Endometrium (tissue), 2 donors: ENCODE measurements around the gene VTI1A.
"Not testable (repeated sequence)": the region's sequence is repeated elsewhere in the genome, so short reads cannot be mapped to it uniquely, and the experiment has no call there.

Experiments
- FAIRE-seq: peaks from 2 replicates; lab custom pipeline; 2012; peaks lifted over from hg19 to GRCh38; lab: Jason Lieb, UNC
- donor health status: control.
- donor health status: control.

The VTI1A gene

DNA sequence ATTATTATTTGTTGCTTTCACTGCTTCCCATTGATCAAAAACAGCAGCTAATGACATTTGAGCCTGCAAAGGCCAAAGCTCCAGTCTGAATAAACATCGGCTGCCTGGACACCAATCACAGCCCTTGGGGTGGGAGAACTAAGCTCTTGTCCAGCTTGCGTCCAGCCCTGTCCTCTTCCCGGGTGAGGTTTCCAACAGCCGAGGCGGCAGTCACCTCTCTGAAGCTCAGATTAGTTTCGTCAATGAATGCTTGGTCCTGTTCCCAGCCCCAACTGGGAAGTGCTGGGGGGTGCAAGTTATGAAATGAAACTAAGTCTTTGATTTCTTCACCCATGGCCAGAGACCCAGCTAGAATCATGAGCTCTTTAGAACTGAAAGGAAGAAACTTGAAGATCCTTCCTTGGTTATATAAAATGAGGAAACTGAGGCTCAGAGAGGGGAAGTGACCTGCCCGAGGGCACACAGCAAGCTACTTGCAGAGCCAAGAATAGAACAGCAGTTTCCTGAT is 389.0 kb downstream of the VTI1A start:
- FAIRE-seq = no peak

DNA sequence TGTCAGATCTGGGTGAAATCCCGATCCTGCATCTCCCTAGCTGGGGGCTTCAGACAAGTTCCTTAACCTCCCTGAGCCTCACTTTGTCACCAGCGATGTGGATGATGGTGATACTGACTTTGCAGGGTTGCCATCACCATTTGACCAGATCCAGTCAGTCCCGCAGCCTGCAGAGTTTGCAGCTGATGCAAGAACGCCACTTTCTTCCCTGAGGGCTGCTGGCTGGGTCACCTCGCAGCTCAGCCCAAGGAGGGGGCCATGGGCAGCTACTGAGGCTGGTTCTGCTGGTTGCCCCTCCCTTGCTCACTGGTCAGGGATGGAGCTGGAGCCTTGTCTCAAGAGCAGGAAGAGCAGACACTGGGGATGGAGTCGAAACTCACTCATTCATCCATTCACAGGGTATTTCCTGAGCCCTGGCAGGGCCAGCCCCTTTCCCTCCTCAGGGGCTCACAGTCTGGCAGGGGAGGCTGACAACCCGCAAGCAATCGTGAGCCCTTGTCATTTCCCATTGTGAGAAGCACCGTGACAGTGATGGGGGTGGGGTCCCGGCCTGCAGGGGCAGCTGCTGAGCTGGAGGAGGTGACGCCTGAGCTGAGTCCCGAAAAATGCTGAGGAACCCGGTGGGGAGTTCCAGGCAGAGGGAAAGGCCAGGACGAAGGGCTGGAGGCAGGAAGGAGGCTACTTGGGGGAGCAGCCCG is 391.9 kb downstream of the VTI1A start:
- FAIRE-seq = no peak

DNA sequence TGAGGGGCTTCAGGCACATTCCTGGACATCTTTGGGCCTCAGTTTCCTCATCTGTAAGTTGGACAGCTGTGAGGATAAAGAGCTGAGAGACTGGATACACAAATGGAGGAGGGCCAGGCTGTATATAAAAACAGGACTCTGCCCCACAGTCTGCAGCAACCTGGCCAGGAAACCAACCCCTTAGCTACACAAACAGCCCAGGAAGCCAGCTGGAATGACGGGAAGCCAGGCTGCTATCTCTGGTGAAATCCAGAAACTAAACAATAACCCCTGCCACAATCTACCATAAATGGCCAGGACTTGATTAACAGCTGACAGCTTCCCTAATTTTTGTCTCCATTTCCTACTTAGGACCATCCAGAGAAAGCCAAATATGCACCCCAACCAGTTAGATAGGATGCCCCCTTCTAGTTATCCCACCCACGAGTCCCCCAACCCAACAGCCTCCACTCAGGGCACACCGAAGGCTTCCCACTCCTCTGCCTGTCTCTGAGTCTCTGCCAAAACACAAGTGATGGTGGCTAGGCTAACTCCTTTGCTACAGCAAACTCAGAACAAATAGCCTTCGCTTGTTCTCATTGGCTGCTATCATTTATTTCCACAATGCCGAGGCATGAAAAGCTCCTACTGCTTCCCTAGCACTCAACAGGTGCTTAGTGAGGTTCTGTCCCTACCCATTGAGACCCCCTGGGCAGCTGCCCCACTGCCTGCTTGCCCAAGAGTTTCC is 393.1 kb downstream of the VTI1A start:
- no peak for FAIRE-seq

DNA sequence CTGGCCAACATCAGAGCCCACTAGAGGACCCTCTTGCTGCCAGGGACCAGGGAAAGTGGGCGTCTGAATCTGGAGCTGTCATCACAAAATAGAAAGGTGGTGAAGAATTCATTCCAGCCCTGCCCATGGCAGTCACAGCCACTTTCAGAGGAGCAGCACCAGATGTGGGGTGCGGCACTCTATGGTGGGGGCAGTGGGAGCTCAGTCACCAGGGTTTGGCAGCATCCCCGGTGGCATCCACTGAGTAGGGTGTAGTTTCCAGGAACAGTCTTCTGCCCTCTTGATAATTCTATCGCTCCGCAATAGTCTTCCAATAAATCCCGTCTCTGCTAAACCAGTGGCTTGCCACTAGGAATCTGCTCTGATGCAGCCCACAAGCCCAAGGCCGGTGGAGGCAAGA is 394.5 kb downstream of the VTI1A start:
- FAIRE-seq = no peak

DNA sequence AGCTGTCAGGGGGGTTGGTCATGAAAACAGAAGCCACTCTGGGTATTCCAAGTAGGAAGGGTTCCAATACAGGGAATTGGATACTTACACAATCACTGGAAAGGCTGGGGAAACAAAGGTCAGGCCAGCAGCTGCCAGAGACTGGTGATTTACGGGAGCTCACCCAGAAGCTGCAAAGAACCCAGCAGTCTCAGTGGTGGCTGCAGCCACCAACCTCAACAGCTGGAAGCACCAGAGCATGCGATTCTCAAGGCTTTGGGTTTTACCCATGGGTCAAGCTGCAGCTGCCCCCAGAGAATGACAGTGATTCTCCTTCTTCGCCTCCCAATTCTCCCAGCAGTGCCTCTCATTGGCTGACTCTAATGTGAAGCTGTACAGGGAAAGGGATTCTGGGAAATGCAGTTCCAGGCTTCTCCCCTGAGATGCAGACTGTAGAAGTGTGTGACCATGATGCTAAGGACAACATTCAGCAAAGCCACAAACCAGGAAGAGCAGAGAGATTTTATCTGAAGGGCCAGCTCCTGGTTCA is 395.9 kb downstream of the VTI1A start:
- no peak for FAIRE-seq

DNA sequence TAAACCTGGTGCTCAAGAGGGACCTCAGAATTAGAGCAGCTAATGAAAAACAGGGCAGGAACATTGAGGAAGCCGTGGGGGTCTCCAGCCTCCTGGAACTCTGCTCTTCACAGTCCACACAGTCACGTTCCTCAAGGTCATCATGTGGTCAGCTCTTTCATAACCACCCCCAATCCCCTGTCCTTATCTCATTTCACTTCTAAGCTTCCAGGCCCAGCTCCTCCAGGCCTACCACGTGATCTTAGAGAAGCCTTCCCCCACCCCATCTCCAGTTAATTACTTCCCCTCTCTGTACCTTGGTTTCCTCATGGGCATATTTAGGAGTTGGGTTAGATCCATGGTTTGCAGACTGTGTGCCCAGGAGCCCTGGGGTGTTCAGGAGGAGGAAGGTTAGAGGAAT is 396.6 kb downstream of the VTI1A start:
- FAIRE-seq = no peak

DNA sequence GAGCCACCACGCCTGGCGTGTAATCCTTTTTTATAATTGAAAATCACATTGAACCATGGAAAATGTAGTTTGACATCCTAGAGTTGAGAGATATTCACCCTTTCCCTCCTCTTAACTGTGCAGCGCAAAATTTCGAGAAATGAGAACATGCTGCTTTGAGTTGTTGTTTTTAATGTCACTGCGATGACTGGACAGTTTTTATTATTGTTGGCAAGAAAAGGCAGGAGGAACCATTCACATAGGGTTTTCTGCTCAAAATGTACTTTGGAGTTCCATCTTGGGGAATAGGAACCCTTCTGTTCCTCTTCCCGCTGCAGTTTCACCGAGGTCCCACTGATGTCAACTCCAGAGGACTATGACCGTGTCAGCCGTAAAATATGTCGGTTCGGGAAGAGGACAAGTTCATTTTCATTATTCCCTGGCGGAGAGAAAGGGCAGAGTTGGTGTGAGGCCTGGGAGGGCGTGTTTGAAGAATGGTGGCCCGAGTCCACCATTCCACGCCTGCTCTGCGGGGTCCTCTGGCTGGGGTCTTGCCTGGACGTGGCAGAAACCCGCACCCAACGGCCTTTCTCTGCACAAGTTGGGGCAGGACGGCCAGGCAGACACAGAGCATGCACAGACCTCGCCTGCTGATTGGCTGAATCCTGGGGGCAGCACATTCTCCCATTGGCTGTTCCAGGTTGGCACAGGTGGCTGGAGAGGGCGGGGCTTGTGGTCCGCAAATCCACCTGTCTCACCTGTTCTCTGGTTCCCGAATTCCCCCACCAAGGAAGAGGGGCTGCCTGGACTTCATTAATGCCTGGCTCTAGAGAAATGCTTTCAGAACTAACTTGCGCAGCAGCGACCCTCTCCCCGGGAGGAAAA is 397.9 kb downstream of the VTI1A start:
- no peak for FAIRE-seq

DNA sequence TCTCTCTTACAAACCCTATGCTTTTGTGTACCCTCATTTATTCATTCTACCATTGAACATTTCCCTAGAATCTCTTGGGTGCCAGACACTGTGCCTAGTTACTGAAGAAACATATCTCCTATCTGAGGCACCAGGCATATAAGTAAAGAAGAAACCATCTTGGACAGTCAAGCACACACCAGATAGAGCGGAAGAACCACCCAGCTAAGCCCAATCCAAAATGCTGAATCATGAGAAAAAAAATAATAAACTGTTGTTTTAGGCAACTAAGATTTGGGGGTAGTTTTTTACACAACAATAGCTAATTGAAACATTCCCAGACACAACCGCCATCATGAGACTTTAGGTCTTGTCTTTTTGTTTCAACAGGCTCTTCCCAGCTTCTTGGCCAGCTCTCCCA is 400.8 kb downstream of the VTI1A start:
- FAIRE-seq = no peak

DNA sequence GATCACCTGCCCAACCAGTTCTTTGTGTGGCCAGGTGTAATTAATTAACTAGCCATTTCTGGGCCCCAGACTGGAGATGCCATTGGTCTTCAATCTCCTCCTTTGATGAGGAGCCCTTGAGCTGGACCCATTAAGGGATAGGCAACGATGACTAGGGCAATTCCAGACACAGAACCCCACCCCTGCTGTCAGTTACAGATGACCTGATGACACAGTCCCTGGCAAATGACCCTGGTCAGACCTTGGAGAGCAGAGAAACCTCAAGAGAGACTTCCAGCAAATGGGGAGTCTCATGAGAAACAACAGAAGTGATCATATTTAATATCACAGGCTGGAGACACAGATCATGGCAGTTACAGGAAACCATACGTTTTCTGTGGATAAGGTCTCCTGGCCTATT is 401.2 kb downstream of the VTI1A start:
- FAIRE-seq = no peak

DNA sequence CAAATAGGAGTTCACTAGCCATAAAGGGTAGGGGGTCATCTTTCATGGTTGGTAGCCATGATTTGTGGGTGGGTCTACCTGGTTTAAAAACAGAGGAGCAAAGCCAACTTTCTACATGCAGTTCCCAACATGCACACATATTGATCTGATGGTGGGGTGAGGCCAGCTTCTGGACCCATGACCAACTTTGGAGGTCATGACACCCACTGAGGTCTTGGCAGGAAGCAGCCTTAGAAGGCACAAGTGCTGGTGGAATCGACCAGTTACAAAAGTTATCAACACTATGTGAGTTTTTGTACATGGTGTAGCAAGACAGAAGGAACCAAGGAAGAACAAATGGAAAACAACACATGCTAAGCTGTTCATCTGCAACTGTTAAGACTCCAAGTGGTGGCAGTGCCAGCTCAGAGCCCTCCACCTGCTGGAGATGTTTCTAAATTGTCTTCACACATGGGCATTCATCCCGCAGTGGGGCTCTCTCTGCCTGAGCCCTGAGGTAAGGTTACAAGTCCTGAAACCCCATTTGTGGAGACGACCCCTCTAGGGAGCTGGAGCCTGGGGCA is 401.9 kb downstream of the VTI1A start:
- FAIRE-seq = no peak

DNA sequence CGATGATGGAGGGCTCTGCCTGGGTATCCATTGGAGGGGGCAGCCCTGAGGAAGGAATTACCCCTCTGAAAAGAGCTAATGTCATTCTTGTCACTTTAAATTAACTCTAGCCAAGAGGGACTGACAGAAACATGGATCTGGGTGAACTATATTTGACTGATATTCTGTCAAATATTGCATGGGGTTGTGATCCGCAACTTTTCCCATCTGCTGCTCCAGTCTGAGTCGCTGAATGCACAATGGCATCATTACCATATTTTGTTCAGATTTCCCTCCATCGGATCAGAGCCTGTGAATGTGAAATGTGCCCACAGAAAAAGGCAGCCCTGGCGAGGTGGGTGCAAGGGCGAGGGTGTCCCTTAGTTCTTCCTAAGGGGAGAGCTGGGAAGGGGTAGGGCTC is 402.5 kb downstream of the VTI1A start:
- no peak for FAIRE-seq

DNA sequence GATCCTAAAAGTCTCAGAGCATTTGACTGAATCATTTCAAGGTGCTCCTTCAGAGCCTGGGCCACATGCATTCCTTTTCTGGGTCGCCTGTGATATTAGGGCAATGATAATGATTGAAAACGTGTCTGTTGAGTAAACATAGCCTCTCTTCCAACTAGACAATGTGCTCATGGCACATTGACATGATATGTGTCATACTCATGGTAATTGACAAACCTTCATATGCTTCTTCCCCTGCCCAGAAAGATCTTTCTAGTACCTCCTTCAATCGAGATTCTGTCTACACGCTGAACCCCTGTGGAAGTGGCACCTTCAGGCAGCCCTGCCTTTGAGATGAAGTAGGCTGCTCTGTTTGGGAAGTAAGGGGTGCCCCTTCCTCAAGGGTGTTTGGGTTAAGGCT is 404.2 kb downstream of the VTI1A start:
- FAIRE-seq = no peak

DNA sequence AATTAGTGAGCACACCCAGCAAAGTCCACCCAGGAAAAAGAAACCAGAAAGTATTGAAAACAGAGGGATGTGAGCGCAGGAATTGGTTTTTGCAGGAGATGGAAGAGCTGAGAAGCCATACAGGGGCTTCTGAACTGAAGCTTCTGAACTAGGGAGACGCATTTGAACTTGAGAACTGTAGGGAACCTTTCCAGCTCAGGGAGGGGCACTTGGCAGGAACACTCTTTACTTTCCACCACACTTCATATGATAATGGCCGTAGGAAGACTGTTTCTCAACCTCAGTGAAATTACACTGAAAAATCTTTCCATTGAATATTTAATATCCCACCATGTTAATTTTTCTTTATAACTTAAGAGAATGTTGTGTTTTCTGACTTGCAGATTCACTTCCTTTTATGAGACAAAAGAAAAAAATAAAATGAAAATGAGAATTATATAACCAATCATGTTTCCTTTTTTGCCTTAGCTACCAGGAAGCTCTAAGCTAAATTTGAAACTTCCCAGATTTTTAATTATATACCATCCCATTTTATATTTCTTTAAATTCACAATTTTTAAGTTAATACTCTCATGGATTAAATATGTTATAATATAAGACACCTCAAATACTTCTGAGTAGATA is 404.7 kb downstream of the VTI1A start:
- FAIRE-seq = peak; percentile 41

DNA sequence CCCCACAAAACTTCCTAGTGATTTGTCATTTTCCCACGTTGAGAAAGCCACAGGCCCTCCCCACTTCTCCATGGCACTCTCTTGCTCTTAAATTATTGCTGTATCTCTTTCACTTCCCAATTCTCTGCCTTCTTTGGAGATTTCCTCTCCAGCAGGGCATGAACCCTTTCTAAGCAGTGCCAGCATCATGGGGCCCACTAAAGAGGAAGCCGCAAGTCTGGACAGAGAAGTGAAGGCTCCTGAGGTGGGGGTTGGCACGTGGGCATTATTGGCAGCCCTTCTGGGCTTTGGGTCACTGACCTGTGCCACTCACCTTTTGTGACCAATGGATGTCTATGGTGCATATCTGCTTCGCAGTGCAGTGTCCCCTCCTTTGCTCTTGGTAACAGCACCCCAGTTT is 405.3 kb downstream of the VTI1A start:
- no peak for FAIRE-seq

DNA sequence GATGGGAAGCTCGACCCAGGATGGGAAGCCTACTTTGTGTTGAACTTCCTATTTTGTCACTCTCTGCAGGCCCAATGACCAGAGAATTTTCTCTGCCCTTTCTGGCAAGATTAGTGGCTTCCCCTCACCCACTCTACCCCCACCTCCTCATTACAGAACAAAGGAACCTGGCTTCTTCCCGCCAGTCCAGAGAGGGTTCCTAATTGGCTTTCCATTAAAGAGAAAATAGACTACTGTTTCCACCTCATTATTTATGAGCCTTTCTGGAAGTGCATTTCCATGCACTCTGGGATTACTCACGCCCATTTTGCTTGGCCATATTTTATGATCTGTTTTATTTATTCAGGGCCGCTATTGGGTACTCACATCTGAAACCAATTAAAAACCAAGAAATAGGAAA is 408.1 kb downstream of the VTI1A start:
- no peak for FAIRE-seq

DNA sequence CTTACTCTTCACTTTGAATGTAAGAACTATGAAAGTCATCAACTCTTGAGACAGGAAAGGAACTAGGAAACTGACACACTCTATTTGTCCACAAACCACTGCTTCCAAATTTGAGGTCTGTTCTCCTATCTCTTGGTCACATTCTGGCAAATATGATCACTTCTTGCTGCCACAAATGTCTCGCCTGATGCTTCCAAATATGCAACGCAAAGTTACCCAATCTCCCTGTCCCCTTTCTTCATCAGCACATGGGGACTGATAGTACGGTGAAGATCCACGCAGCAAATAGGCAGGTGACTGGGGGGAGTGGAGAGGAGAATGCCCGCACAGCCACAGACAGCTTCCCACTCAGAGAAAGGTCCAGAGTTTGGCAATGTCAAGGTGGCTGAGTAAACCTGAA is 410.5 kb downstream of the VTI1A start:
- no peak for FAIRE-seq

DNA sequence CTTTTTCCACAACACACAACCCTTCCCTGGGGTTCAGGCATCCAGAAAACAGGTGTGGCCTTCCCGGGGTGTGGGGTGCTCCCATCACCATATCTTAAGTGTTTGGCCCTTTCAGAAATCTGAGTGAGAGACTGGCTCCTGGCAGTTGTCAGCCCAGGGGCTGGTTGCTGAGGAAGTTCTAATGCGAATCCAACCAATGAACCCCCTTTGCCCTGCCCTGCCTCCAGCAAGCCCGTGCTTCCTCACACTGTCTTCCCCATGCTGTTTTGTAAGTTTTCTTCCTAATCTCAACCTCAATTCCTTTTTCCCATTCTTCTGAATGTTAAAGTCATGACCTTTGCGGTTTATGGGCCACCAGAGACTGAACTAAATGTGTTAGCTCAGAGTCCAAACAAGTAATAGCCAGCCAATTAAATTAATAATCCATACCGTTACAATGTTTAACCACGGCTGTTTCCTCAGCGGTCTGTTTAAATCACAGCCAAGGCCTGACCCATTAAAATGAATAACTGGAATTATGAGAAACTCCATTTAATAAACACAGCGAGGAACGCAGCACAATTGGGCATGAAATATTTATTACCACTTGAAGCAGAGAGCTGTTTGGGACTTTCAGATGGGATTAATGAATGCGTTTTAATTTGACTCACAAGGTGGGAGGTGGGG is 412.1 kb downstream of the VTI1A start:
- FAIRE-seq = no peak

DNA sequence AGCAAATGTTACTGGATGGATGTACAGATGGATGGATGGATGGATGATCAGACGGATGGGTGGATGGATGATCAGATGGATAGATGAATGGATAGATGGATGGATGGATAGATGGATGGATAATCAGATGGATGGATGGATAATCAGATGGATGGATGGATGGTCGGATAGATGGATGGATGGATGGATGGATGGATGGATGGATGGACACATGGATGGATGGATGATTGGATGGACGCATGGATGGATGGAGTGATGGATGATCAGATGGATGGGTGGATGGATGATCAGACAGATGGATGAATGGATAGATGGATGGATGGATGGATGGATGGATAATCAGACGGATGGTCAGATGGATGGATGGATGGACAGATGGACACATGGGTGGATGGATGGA is 412.8 kb downstream of the VTI1A start:
- no peak for FAIRE-seq

DNA sequence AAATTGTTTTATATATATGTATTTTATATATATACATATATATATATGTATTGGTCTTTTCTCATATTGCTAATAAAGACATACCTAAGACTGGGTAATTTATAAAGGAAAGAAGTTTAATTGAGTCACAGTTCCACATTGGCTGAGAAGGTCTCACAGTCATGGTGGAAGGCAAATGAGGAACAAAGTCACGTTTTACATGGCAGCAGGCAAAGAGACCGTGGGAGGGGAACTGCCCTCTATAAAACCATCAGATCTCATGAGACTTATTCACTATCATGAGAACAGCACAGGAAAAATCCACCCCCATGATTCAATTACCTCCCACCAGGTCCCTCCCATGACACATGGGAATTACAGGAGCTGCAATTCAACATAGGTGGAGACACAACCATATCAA is 416.4 kb downstream of the VTI1A start:
- not testable (repeated sequence) for FAIRE-seq
